H1 (cell line): ENCODE data around the gene GAS6. TPM values are rescaled to one million over a fixed set of nuclear protein-coding genes. Genes with fewer than 3 reads are reported as not detected.

Experiments used
- CTCF ChIA-PET: fragments of 300-600 bp; sonication (Branson Sonifier 250); formaldehyde crosslinking; loops from one replicate; lab custom pipeline; 2021; ENCODE audit not compliant: partially characterized antibody; lab: Charles Lee
- POLR2A ChIA-PET: fragments of 300-600 bp; sonication (Branson Sonifier 250); formaldehyde crosslinking; loops from one replicate; lab custom pipeline; 2021; ENCODE audit warnings: inconsistent platforms; ENCODE audit not compliant: partially characterized antibody; lab: Charles Lee
- DNase-seq, 2 experiments: peaks; one replicate each; pipeline versions ENCODE4 v3.0.0 to v3.0.0-alpha.2; 2010 to 2022; ENCODE audit warnings: low spot score in 2 of 2, low read depth in 1 of 2, mixed read lengths in 1 of 2
- FAIRE-seq: peaks from 2 replicates; lab custom pipeline; 2011; peaks lifted over from hg19 to GRCh38; lab: Jason Lieb, UNC
- H2AFZ ChIP-seq: 2 replicates; pipeline ENCODE4 v1.8.1; 2012; ENCODE audit warnings: low read length, inconsistent platforms
- H2AK5ac ChIP-seq: 2 replicates; pipeline ENCODE4 v1.6.1; 2013; ENCODE audit warnings: low read depth, low read length
- H2BK120ac ChIP-seq: replicated peaks from 2 replicates; pipeline ENCODE3; 2013; ENCODE audit warnings: low read depth, low read length, inconsistent platforms
- H2BK12ac ChIP-seq: 2 replicates; pipeline ENCODE4 v1.6.1; 2013; ENCODE audit warnings: low read depth, low read length
- H2BK15ac ChIP-seq: 2 replicates; pipeline ENCODE4 v1.6.1; 2013; ENCODE audit warnings: low read length
- H2BK20ac ChIP-seq: 2 replicates; pipeline ENCODE4 v1.6.1; 2013; ENCODE audit warnings: low read length
- H2BK5ac ChIP-seq: 2 replicates; pipeline ENCODE4 v1.6.1; 2013; ENCODE audit warnings: low read depth, low read length
- H3K14ac ChIP-seq: 2 replicates; pipeline ENCODE4 v1.6.1; 2013; ENCODE audit warnings: inconsistent platforms; ENCODE audit not compliant: insufficient read length
- H3K18ac ChIP-seq: 2 replicates; pipeline ENCODE4 v1.6.1; 2013; ENCODE audit warnings: low read length; ENCODE audit errors: extremely low read depth
- H3K23ac ChIP-seq: 2 replicates; pipeline ENCODE4 v1.6.1; 2013; ENCODE audit warnings: inconsistent platforms; ENCODE audit not compliant: insufficient read length
- H3K23me2 ChIP-seq: 2 replicates; pipeline ENCODE4 v1.6.1; 2013; ENCODE audit warnings: low read depth, low read length
- H3K27ac ChIP-seq: 2 replicates; pipeline ENCODE4 v1.6.1; 2011; ENCODE audit warnings: low read depth, low read length, inconsistent platforms
- H3K27me3 ChIP-seq, 4 experiments: replicated peaks in 1 of 4; 1 replicate in 1 of 4; 2 replicates in 3 of 4; pipeline versions ENCODE4 v1.6.1 to v1.8.1; 2011 to 2013; ENCODE audit warnings: low read length in 3 of 4, mild to moderate bottlenecking in 3 of 4, inconsistent platforms in 2 of 4, mixed read lengths in 2 of 4, moderate library complexity in 1 of 4; ENCODE audit not compliant: control insufficient read depth in 3 of 4, insufficient read depth in 3 of 4; ENCODE audit errors: extremely low read depth in 1 of 4
- H3K36me3 ChIP-seq, 4 experiments: 2 replicates each; pipeline versions ENCODE4 v1.6.1 to v1.8.1; 2011 to 2013; ENCODE audit warnings: mild to moderate bottlenecking in 4 of 4, low read length in 3 of 4, moderate library complexity in 2 of 4, control low read depth in 1 of 4, inconsistent platforms in 1 of 4; ENCODE audit not compliant: insufficient read depth in 4 of 4, control insufficient read depth in 2 of 4
- H3K4ac ChIP-seq: replicated peaks from 2 replicates; pipeline ENCODE3; 2013; ENCODE audit warnings: low read length, low read depth, mixed read lengths, inconsistent platforms; ENCODE audit not compliant: insufficient read length
- H3K4me1 ChIP-seq, 4 experiments: replicated peaks in 1 of 4; 1 replicate in 1 of 4; 2 replicates in 3 of 4; pipeline versions ENCODE4 v1.6.1 to v1.8.1; 2011 to 2013; ENCODE audit warnings: low read length in 3 of 4, inconsistent platforms in 2 of 4, mixed read lengths in 1 of 4; ENCODE audit not compliant: insufficient read depth in 4 of 4, control insufficient read depth in 3 of 4
- H3K4me2 ChIP-seq, 2 experiments: 2 replicates each; pipeline versions ENCODE4 v1.6.1 to v1.8.1; 2011 to 2013; ENCODE audit warnings: low read depth in 2 of 2, low read length in 2 of 2, control low read depth in 1 of 2, inconsistent platforms in 1 of 2, mild to moderate bottlenecking in 1 of 2; ENCODE audit not compliant: insufficient read depth in 1 of 2
- H3K4me3 ChIP-seq, 4 experiments: fragments of 200-600, 300-600 bp in 1 of 4; sonication (generic), shearing (Covaris generic), sonication (Bioruptor Twin) in 1 of 4; 2 replicates each; pipeline versions ENCODE4 v1.5.1 to v1.8.1; 2011 to 2016; ENCODE audit warnings: low read length in 4 of 4, low read depth in 3 of 4, control low read depth in 2 of 4, inconsistent platforms in 2 of 4, mild to moderate bottlenecking in 2 of 4, mixed read lengths in 1 of 4, moderate library complexity in 1 of 4; ENCODE audit not compliant: insufficient read depth in 2 of 4; ENCODE audit errors: extremely low read depth in 1 of 4
- H3K56ac ChIP-seq: replicated peaks from 2 replicates; pipeline ENCODE3; 2013; ENCODE audit warnings: low read depth, mild to moderate bottlenecking, mixed read lengths, low read length, inconsistent platforms; ENCODE audit not compliant: insufficient read length
- H3K79me1 ChIP-seq: 2 replicates; pipeline ENCODE4 v1.6.1; 2013; ENCODE audit warnings: low read depth, low read length, control low read depth
- H3K79me2 ChIP-seq, 2 experiments: 2 replicates each; pipeline versions ENCODE4 v1.6.1 to v1.8.1; 2012 to 2013; ENCODE audit warnings: low read length in 2 of 2, mild to moderate bottlenecking in 2 of 2, inconsistent platforms in 1 of 2; ENCODE audit not compliant: insufficient read depth in 2 of 2, control insufficient read depth in 1 of 2
- H3K9ac ChIP-seq, 4 experiments: replicated peaks in 1 of 4; 1 replicate in 1 of 4; 2 replicates in 3 of 4; pipeline versions ENCODE4 v1.6.1 to v1.8.1; 2011 to 2013; ENCODE audit warnings: low read depth in 3 of 4, low read length in 3 of 4, control low read depth in 2 of 4, mild to moderate bottlenecking in 2 of 4, moderate library complexity in 2 of 4, inconsistent platforms in 1 of 4; ENCODE audit errors: extremely low read depth in 1 of 4
- H3K9me3 ChIP-seq, 2 experiments: 2 replicates each; pipeline versions ENCODE4 v1.6.1 to v1.8.1; 2012 to 2013; ENCODE audit warnings: mild to moderate bottlenecking in 2 of 2, moderate library complexity in 2 of 2, control low read depth in 1 of 2, inconsistent platforms in 1 of 2, low read depth in 1 of 2, low read length in 1 of 2, mixed read lengths in 1 of 2; ENCODE audit not compliant: insufficient read depth in 2 of 2
- H4K20me1 ChIP-seq, 2 experiments: replicated peaks in 1 of 2; 2 replicates each; pipeline versions ENCODE3 to v1.8.1; 2011 to 2013; ENCODE audit warnings: inconsistent platforms in 2 of 2, low read length in 2 of 2, mild to moderate bottlenecking in 1 of 2; ENCODE audit not compliant: insufficient read depth in 2 of 2, control insufficient read depth in 1 of 2
- H4K5ac ChIP-seq: 2 replicates; pipeline ENCODE4 v1.6.1; 2013; ENCODE audit warnings: low read length, low read depth, mixed read lengths, inconsistent platforms; ENCODE audit not compliant: insufficient read length
- H4K8ac ChIP-seq: 2 replicates; pipeline ENCODE4 v1.8.0; 2013; ENCODE audit warnings: mild to moderate bottlenecking, moderate library complexity, low read length, inconsistent platforms; ENCODE audit not compliant: insufficient read depth; ENCODE audit errors: extremely low read depth
- H4K91ac ChIP-seq: replicated peaks from 2 replicates; pipeline ENCODE3; 2013; ENCODE audit warnings: low read length, mixed read lengths, inconsistent platforms; ENCODE audit not compliant: insufficient read length
- BACH1 ChIP-seq: IDR thresholded peaks from 2 replicates; pipeline ENCODE4 v1.6.1; 2012; ENCODE audit warnings: low read length, improper control_type of control experiment
- BCL11A ChIP-seq, 2 experiments: IDR thresholded peaks; one replicate each; pipeline ENCODE4 v1.6.1; 2011; ENCODE audit warnings: low read depth in 2 of 2, low read length in 2 of 2, mild to moderate bottlenecking in 2 of 2
- BRCA1 ChIP-seq: IDR thresholded peaks from 2 replicates; pipeline ENCODE4 v1.6.1; 2012; ENCODE audit warnings: low read depth, low read length, improper control_type of control experiment
- CHD1 ChIP-seq: IDR thresholded peaks from 2 replicates; pipeline ENCODE4 v1.6.1; 2012; ENCODE audit warnings: low read depth, low read length, improper control_type of control experiment
- CHD2 ChIP-seq: IDR thresholded peaks from 2 replicates; pipeline ENCODE4 v1.6.1; 2012; ENCODE audit warnings: low read length, improper control_type of control experiment
- GABPA ChIP-seq: IDR thresholded peaks from 2 replicates; pipeline ENCODE4 v1.6.1; 2011; ENCODE audit warnings: mild to moderate bottlenecking, low read length, moderate library complexity, borderline replicate concordance; ENCODE audit not compliant: insufficient read depth
- POLR2AphosphoS5 ChIP-seq: IDR thresholded peaks from 2 replicates; pipeline ENCODE4 v1.6.1; 2011; ENCODE audit warnings: low read depth, low read length
- RAD21 ChIP-seq, 2 experiments: IDR thresholded peaks in 1 of 2; conservative IDR thresholded peaks in 1 of 2; 2 replicates each; pipeline ENCODE4 v1.6.1; 2011; ENCODE audit warnings: low read depth in 2 of 2, low read length in 2 of 2, improper control_type of control experiment in 1 of 2, inconsistent platforms in 1 of 2, mild to moderate bottlenecking in 1 of 2, moderate library complexity in 1 of 2
- RBBP5 ChIP-seq: IDR thresholded peaks from 2 replicates; pipeline ENCODE4 v1.7.1; 2012; ENCODE audit warnings: low read depth, mild to moderate bottlenecking, inconsistent platforms, low read length, moderate library complexity, borderline replicate concordance
- SP2 ChIP-seq: IDR thresholded peaks from 2 replicates; pipeline ENCODE4 v1.6.1; 2012; ENCODE audit warnings: mild to moderate bottlenecking, low read length, inconsistent platforms
- TAF1 ChIP-seq: IDR thresholded peaks from 2 replicates; pipeline ENCODE4 v1.6.1; 2011; ENCODE audit warnings: mild to moderate bottlenecking, low read depth, low read length
- TEAD4 ChIP-seq: IDR thresholded peaks from 2 replicates; pipeline ENCODE4 v1.6.1; 2012; ENCODE audit warnings: low read depth, low read length, inconsistent platforms, mixed read lengths
- WGBS, 2 experiments: shearing (Covaris generic) in 1 of 2; methylation state at CpG; one replicate each; pipeline versions ENCODE4 v1.1.6 to v1.1.7; 2013 to 2015; ENCODE audit warnings: low lambda C conversion rate in 2 of 2, mixed read lengths in 2 of 2, inconsistent platforms in 1 of 2, low coverage in 1 of 2, missing lambda C conversion rate in 1 of 2; ENCODE audit not compliant: insufficient replicate concordance in 2 of 2, insufficient coverage in 1 of 2, insufficient read length in 1 of 2; ENCODE audit errors: extremely low coverage in 1 of 2, missing lambda C conversion rate in 1 of 2; 5-methylcytosine and 5-hydroxymethylcytosine counted together
- polyA plus RNA-seq, 7 experiments: library from polyadenylated mRNA; depleted of rRNA in 3 of 7; stranded (reverse) in 5 of 7; unstranded in 2 of 7; fragments of >200 nt in 5 of 7; fragments of 200-250 nt in 2 of 7; gene quantifications; 1 replicate in 5 of 7; 2 replicates in 1 of 7; 4 replicates in 1 of 7; pipeline versions ENCODE4 v1.2.1 to v1.2.3, GENCODE V29; 2011 to 2013; ENCODE audit warnings: missing spikeins in 2 of 7, mixed read lengths in 2 of 7
- total RNA-seq: library from RNA; stranded (reverse); fragmentation: NEBNext Ultra II Directional; extraction: Animal tissue kit (Norgen Biotek cat#: 25700); gene quantifications from 2 replicates; pipeline ENCODE4 v1.2.1, GENCODE V29; 2021
- TF ChIP-seq, protein P1 (sequence below): IDR thresholded peaks from 2 replicates; pipeline ENCODE4 v1.6.1; 2012; ENCODE audit warnings: inconsistent platforms
- TF ChIP-seq, protein P2 (sequence below): IDR thresholded peaks from 2 replicates; pipeline ENCODE4 v1.6.1; 2012; ENCODE audit warnings: inconsistent platforms

GAS6 gene
- total and polyA plus RNA-seq, 2 of the 8 experiments (the other 6 are each of a cell fraction or from before 2014, with no cell fraction given): 18.6 to 31.0 TPM

DNA sequence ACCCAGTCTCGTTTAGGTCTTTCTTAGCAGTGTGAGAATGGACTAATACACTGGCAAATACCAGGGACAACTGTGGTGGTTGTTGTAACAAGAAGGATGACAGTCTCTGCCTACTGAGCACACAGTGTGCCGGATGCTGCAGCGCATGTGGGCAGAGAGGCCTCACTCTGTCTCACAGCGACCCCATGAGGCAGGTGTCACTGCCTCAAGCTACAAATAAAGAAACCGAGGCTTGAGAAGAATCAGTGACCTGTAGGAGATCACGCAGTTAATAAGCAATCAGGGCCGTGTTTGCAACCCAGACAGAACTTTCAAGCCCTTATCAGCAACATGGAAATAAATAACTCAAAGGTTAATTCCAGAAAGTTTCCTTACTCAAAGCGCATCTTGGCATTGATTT is 40.5 kb upstream of the GAS6 start:
- Histone ChIP-seq H3K79me1 (no peaks in the 10 kb centered on the region), H3K56ac (no peak overlapping the region), H3K4me1 (peaks cover 0 to 2% (median 0%) of the 10 kb centered on the region in 4 experiments; a peak in 1 of 7 replicates), H3K18ac (no peak overlapping the region), H3K4me2 (no peak overlapping the region), H2AFZ (no peak overlapping the region), H2BK120ac (no peak overlapping the region), H3K79me2 (no peaks in the 10 kb centered on the region), H3K9ac (no peak overlapping the region), H3K4me3 (no peak overlapping the region), H2BK12ac (no peak overlapping the region), H2AK5ac (no peak overlapping the region), H3K23ac (no peak overlapping the region), H2BK5ac (no peak overlapping the region), H3K14ac (no peak overlapping the region), H4K20me1 (no peaks in the 10 kb centered on the region), H3K36me3 (no peaks in the 10 kb centered on the region), H3K27ac (no peak overlapping the region), H3K4ac (no peak overlapping the region), H4K8ac (no peak overlapping the region), H2BK15ac (no peak overlapping the region), H4K5ac (no peak overlapping the region), H3K9me3 (no peaks in the 10 kb centered on the region; a peak in 1 of 4 replicates), H4K91ac (no peak overlapping the region), H2BK20ac (no peak overlapping the region), H3K27me3 (no peaks in the 10 kb centered on the region; a peak in 1 of 7 replicates), H3K23me2 (no peaks in the 10 kb centered on the region)
- DNase-seq (peak in 1 of 2 experiments; percentile 72), FAIRE-seq (peak; percentile 65)
- ChIA-PET POLR2A (no interaction called here), CTCF (interaction anchor here (0.6 to 2.5 kb wide), 15 partner anchors 10 to 223 kb away, joined by 3 to 13 read pairs (median 4); no protein-coding TSS in a partner anchor)
- 59% methylated on average over 8 of the region's 8 CpGs; no CpG with 5 or more reads in 1 of the 2 experiments for WGBS, 2 experiments
- TF ChIP-seq CHD1 (no peak), BCL11A (IDR thresholded peaks at IDR 0.05; ENCODE audit: low read depth in 2 of 2, low read length in 2 of 2) (no peak), BACH1 (no peak), POLR2AphosphoS5 (no peak), RBBP5 (no peak), CHD2 (no peak), GABPA (peak; percentile 66; the same call in 1 of the 2 replicates), RAD21 (IDR thresholded peaks at IDR 0.05 in 1 of 2, conservative IDR thresholded peaks at IDR 0.05 in 1 of 2; ENCODE audit: low read depth in 2 of 2, low read length in 2 of 2) (peak; percentile 97 to 98), BRCA1 (no peak), TAF1 (no peak), TEAD4 (0 out of 2 replicates have a peak, but pooled peaks have one; percentile 4), SP2 (no peak)
- TF ChIP-seq, protein P1, sequence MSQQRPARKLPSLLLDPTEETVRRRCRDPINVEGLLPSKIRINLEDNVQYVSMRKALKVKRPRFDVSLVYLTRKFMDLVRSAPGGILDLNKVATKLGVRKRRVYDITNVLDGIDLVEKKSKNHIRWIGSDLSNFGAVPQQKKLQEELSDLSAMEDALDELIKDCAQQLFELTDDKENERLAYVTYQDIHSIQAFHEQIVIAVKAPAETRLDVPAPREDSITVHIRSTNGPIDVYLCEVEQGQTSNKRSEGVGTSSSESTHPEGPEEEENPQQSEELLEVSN: peak; percentile 69
- TF ChIP-seq, protein P2, sequence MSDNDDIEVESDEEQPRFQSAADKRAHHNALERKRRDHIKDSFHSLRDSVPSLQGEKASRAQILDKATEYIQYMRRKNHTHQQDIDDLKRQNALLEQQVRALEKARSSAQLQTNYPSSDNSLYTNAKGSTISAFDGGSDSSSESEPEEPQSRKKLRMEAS: peak; percentile 91
